Stimulated activated CD8-positive, alpha-beta memory T cell treated with anti-CD3 and anti-CD28 coated beads, Interleukin-7, amount 100 ng/mL, for 4 hours (primary cell): ENCODE results near the gene TSPAN9.

ENCODE experiments used
- DNase-seq, 2 donors: peaks; one replicate each; pipeline ENCODE4 v3.0.0-alpha.2; 2020; ENCODE audit warnings: low read depth in 2 of 2

TSPAN9 gene

GRCh38 chr12:3076730-3077571, at the start of gene TSPAN9:
Gene TSPAN9 (plus strand): TSS chr12:3077379. CDS start chr12:3201194, 123,815 bp downstream.
- DNase-seq = peak; percentile 11 to 67

GRCh38 chr12:3028108-3028507, 49.1 kb upstream of the TSPAN9 start:
- no peak for DNase-seq

- DNase-seq = no peak
These were observed 46.3 kb upstream of the TSPAN9 start for GRCh38 chr12:3030821-3031429.

- no peak for DNase-seq
These were observed 45.0 kb upstream of the TSPAN9 start for GRCh38 chr12:3032161-3032560.

- DNase-seq = no peak
These were observed 44.2 kb upstream of the TSPAN9 start for GRCh38 chr12:3032770-3033538.

GRCh38 chr12:3033539-3033867, 43.7 kb upstream of the TSPAN9 start:
- DNase-seq = no peak

- no peak for DNase-seq
These were observed 43.0 kb upstream of the TSPAN9 start for GRCh38 chr12:3034067-3034750.

GRCh38 chr12:3035171-3035570, 42.0 kb upstream of the TSPAN9 start:
- DNase-seq = no peak

- DNase-seq = no peak
These were observed 41.1 kb upstream of the TSPAN9 start for GRCh38 chr12:3035815-3036702.

GRCh38 chr12:3036901-3037600, 40.1 kb upstream of the TSPAN9 start:
- no peak for DNase-seq

GRCh38 chr12:3038166-3038565, 39.0 kb upstream of the TSPAN9 start:
- no peak for DNase-seq

GRCh38 chr12:3038926-3039510, 38.2 kb upstream of the TSPAN9 start:
- DNase-seq = no peak

GRCh38 chr12:3040026-3040656, 37.0 kb upstream of the TSPAN9 start:
- DNase-seq = no peak

GRCh38 chr12:3040663-3041544, 36.3 kb upstream of the TSPAN9 start:
- no peak for DNase-seq

GRCh38 chr12:3041558-3042164, 35.5 kb upstream of the TSPAN9 start:
- DNase-seq = peak in 1 of 2 donors; percentile 13

GRCh38 chr12:3042394-3042793, 34.8 kb upstream of the TSPAN9 start:
- no peak for DNase-seq

- DNase-seq = no peak
These were observed 34.4 kb upstream of the TSPAN9 start for GRCh38 chr12:3042826-3043225.

GRCh38 chr12:3043406-3043805, 33.8 kb upstream of the TSPAN9 start:
- no peak for DNase-seq
